DND-41 (cell line): Measurements from ENCODE around the gene SLC27A1.

Experiments
- CTCF ChIP-seq: IDR thresholded peaks from 2 replicates; pipeline ENCODE4 v1.5.1; 2012; ENCODE audit warnings: borderline replicate concordance, low read length, moderate library complexity, mild to moderate bottlenecking; ENCODE audit not compliant: poor library complexity, severe bottlenecking; ENCODE audit errors: extremely low read depth
- EZH2 ChIP-seq: IDR thresholded peaks from 3 replicates; pipeline ENCODE4 v1.6.1; 2012; ENCODE audit warnings: borderline replicate concordance, low read depth, mild to moderate bottlenecking, moderate library complexity, low read length, inconsistent platforms; ENCODE audit not compliant: severe bottlenecking

DNA sequence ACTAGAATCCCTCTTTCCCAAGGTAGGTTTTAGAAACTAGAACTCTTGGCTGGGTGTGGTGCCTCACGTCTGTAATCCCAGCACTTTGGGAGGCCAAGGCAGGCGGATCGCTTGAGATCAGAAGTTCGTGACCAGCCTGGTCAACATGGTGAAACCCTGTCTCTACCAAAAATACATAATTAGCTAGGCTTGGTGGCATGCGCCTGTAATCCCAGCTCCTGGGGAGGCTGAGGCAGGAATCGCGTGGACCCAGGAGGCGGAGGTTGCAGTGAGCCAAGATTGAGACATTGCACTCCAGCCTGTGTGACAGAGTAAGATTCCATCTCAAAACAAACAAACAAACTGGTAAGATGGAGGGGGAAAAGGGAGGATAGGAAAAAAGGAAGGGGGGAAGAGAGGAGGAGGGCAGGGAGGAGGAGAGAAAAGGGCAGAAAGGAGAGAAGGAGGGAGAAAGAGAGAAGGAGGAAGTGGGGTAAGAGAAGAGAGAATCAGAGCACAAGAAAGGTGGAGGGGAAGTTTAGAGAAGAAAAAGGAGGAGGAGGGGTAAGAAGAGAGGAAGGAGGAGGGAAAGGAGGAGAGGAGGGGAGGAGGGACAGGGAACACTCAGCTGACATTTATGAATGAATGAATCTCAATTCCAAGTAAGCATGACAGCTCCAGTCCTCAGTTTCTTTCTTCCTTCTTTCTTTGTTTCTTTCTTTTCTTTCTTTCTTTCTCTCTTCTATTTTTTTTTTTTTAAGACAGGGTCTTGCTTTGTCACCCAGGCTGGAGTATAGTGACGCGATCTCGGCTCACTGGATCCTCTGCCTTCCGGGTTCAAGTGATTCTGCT is 2.6 kb upstream of the SLC27A1 start:
- no peak for TF ChIP-seq CTCF
- TF ChIP-seq EZH2, result no peak
